ENCODE data around the gene KDM8.
"Not testable (repeated sequence)": the region's sequence is repeated elsewhere in the genome, so short reads cannot be mapped to it uniquely, and the experiment has no call there.

The KDM8 gene

GRCh38 chr16:27244363-27244755 is 41.0 kb downstream of the KDM8 start:
- Histone ChIP-seq H3K9me2 (replicated peaks; ENCODE audit: insufficient read depth, low read length) (no peaks in the 10 kb centered on the region), H2AFZ (ENCODE audit: low read length) (no peak overlapping the region), H3K4me1 (ENCODE audit: low read length) (peaks cover 5% of the 10 kb centered on the region; the same call in 1 of the 2 replicates), H3K4me3 (ENCODE audit: low read length) (no peak overlapping the region), H3K27me3 (replicated peaks; ENCODE audit: insufficient read depth, low read length) (no peaks in the 10 kb centered on the region), H3K79me2 (ENCODE audit: low read length) (no peaks in the 10 kb centered on the region), H4K20me1 (ENCODE audit: insufficient read depth, low read length) (no peaks in the 10 kb centered on the region), H3K36me3 (replicated peaks; ENCODE audit: insufficient read depth, low read length) (no peaks in the 10 kb centered on the region), H3K27ac (ENCODE audit: low read length) (no peak overlapping the region), H3K9ac (ENCODE audit: low read length) (no peak overlapping the region), H3K9me3 (replicated peaks; ENCODE audit: insufficient read depth, low read length) (no peaks in the 10 kb centered on the region), H3K4me2 (ENCODE audit: low read depth, low read length) (no peak overlapping the region), H3F3A (ENCODE audit: insufficient read depth, low read length) (peaks cover 12% of the 10 kb centered on the region; the same call in 1 of the 2 replicates)
- no peak for TF ChIP-seq CTCF (IDR thresholded peaks at IDR 0.05; ENCODE audit: low read length)
- no peak for TF ChIP-seq EZH2 (optimal IDR thresholded peaks at IDR 0.05; ENCODE audit: low read depth, low read length)
- no peak for TF ChIP-seq EZH2phosphoT487 (IDR thresholded peaks at IDR 0.05; ENCODE audit: low read length)
- no peak for DNase-seq

DNA sequence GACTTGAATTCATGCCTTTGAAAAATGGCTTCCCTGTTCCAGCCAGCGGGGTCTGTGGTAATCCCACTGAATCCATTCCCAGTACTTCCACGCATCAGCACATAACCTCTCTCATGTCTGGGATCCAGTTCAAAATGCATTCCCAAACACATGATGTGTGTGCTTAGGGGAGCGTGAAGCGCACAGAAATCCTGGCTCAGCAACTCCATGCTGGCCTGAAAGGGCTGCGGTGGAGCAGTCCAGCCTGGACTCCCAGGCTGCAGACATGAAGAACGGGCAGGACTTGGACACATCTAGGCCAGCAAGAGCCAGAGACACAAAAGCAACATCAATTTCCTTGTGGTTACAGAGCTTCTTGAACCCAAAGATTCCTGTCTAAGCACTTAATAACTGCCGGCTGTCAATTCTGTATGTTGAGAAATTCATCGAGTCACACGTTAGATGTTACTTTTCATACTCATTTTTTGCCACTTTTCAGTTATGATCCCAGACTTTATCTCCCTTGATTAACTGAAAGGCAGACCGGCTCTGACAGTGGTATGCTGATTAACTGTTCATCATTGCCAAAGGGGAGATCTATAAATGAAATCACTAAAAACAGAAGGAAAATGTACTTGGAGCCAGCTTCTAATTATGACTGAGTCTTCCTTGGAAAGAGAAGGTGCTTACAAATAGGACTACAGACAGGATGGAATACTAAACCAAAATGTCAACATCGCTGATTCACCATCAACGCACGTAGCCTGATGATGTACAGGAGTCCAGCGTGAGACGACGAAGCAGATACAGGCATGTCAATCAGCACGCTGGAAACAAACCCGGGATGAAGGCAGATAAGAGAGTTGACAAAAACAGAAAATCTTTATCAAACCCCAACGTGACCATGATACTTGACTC is 42.2 kb downstream of the KDM8 start:
- TF ChIP-seq EZH2phosphoT487 (IDR thresholded peaks at IDR 0.05; ENCODE audit: low read length), result no peak
- no peak for TF ChIP-seq EZH2 (optimal IDR thresholded peaks at IDR 0.05; ENCODE audit: low read depth, low read length)
- TF ChIP-seq CTCF (IDR thresholded peaks at IDR 0.05; ENCODE audit: low read length), result no peak
- no peaks in the 10 kb centered on the region for H3K27me3 ChIP-seq (replicated peaks; ENCODE audit: insufficient read depth, low read length)
- H3K9ac ChIP-seq (ENCODE audit: low read length), result no peak overlapping the region
- H3K27ac ChIP-seq (ENCODE audit: low read length), result no peak overlapping the region
- no peak for DNase-seq
- peaks cover 12% of the 10 kb centered on the region; the same call in 1 of the 2 replicates for H3F3A ChIP-seq (ENCODE audit: insufficient read depth, low read length)
- H3K9me3 ChIP-seq (replicated peaks; ENCODE audit: insufficient read depth, low read length), result no peaks in the 10 kb centered on the region
- peaks cover 5% of the 10 kb centered on the region; the same call in 1 of the 2 replicates for H3K4me1 ChIP-seq (ENCODE audit: low read length)
- no peak overlapping the region for H2AFZ ChIP-seq (ENCODE audit: low read length)
- no peak overlapping the region for H3K4me2 ChIP-seq (ENCODE audit: low read depth, low read length)
- H3K36me3 ChIP-seq (replicated peaks; ENCODE audit: insufficient read depth, low read length), result no peaks in the 10 kb centered on the region
- no peaks in the 10 kb centered on the region for H3K79me2 ChIP-seq (ENCODE audit: low read length)
- no peaks in the 10 kb centered on the region for H4K20me1 ChIP-seq (ENCODE audit: insufficient read depth, low read length)
- no peak overlapping the region for H3K4me3 ChIP-seq (ENCODE audit: low read length)
- H3K9me2 ChIP-seq (replicated peaks; ENCODE audit: insufficient read depth, low read length), result no peaks in the 10 kb centered on the region

GRCh38 chr16:27246439-27246838 is 43.1 kb downstream of the KDM8 start:
- TF ChIP-seq EZH2phosphoT487 (IDR thresholded peaks at IDR 0.05; ENCODE audit: low read length) (no peak), CTCF (IDR thresholded peaks at IDR 0.05; ENCODE audit: low read length) (no peak), EZH2 (optimal IDR thresholded peaks at IDR 0.05; ENCODE audit: low read depth, low read length) (no peak)
- Histone ChIP-seq H2AFZ (ENCODE audit: low read length) (no peak overlapping the region), H3K4me1 (ENCODE audit: low read length) (peaks cover 5% of the 10 kb centered on the region; the same call in 1 of the 2 replicates), H3K36me3 (replicated peaks; ENCODE audit: insufficient read depth, low read length) (no peaks in the 10 kb centered on the region), H3K4me2 (ENCODE audit: low read depth, low read length) (no peak overlapping the region), H3K4me3 (ENCODE audit: low read length) (no peak overlapping the region), H3K27me3 (replicated peaks; ENCODE audit: insufficient read depth, low read length) (no peaks in the 10 kb centered on the region), H3K9ac (ENCODE audit: low read length) (no peak overlapping the region), H3K9me2 (replicated peaks; ENCODE audit: insufficient read depth, low read length) (no peaks in the 10 kb centered on the region), H4K20me1 (ENCODE audit: insufficient read depth, low read length) (no peaks in the 10 kb centered on the region), H3F3A (ENCODE audit: insufficient read depth, low read length) (peaks cover 12% of the 10 kb centered on the region; the same call in 1 of the 2 replicates), H3K9me3 (replicated peaks; ENCODE audit: insufficient read depth, low read length) (no peaks in the 10 kb centered on the region), H3K79me2 (ENCODE audit: low read length) (no peaks in the 10 kb centered on the region), H3K27ac (ENCODE audit: low read length) (no peak overlapping the region)
- no peak for DNase-seq

GRCh38 chr16:27247076-27247475 is 43.8 kb downstream of the KDM8 start:
- H3K9ac ChIP-seq (ENCODE audit: low read length); DNase-seq; H3K4me2 ChIP-seq (ENCODE audit: low read depth, low read length); H3K4me1 ChIP-seq (ENCODE audit: low read length); H3K27me3 ChIP-seq (replicated peaks; ENCODE audit: insufficient read depth, low read length); H3K9me3 ChIP-seq (replicated peaks; ENCODE audit: insufficient read depth, low read length); H2AFZ ChIP-seq (ENCODE audit: low read length); H3K27ac ChIP-seq (ENCODE audit: low read length); H4K20me1 ChIP-seq (ENCODE audit: insufficient read depth, low read length); H3K4me3 ChIP-seq (ENCODE audit: low read length); H3K9me2 ChIP-seq (replicated peaks; ENCODE audit: insufficient read depth, low read length); H3K36me3 ChIP-seq (replicated peaks; ENCODE audit: insufficient read depth, low read length); H3K79me2 ChIP-seq (ENCODE audit: low read length): not testable (repeated sequence)
- peaks cover 12% of the 10 kb centered on the region; the same call in 1 of the 2 replicates for H3F3A ChIP-seq (ENCODE audit: insufficient read depth, low read length)
